ENCODE data around the gene LPO.
A peak's percentile ranks its signal among the peaks of the same experiment; 100 is the strongest.

LPO gene

GRCh38 chr17:58238147-58238634 is at the start of gene LPO:
Gene LPO (plus strand): TSS chr17:58238584. CDS start chr17:58242980, 4,396 bp downstream.
- DNase-seq: no peak

- no peak for DNase-seq
Observed at GRCh38 chr17:58189436-58190146, 48.8 kb upstream of the LPO start.

- DNase-seq: no peak
Observed at GRCh38 chr17:58191241-58191896, 47.0 kb upstream of the LPO start.

- no peak for DNase-seq
Observed at GRCh38 chr17:58192612-58193011, 45.8 kb upstream of the LPO start, which contains the start of gene EPX. Gene EPX (plus strand): TSS chr17:58192726. CDS start chr17:58192847, 121 bp downstream.

- DNase-seq: no peak
Observed at GRCh38 chr17:58193641-58194255, 44.6 kb upstream of the LPO start.

GRCh38 chr17:58195518-58196123 is 42.8 kb upstream of the LPO start:
- no peak for DNase-seq

- no peak for DNase-seq
Observed at GRCh38 chr17:58196610-58197009, 41.8 kb upstream of the LPO start.

GRCh38 chr17:58200024-58200633 is 38.3 kb upstream of the LPO start:
- peak; percentile 63 for DNase-seq

- no peak for DNase-seq
Observed at GRCh38 chr17:58202859-58203258, 35.5 kb upstream of the LPO start.

GRCh38 chr17:58204796-58205195 is 33.6 kb upstream of the LPO start:
- no peak for DNase-seq

GRCh38 chr17:58205936-58206335 is 32.4 kb upstream of the LPO start:
- no peak for DNase-seq

GRCh38 chr17:58207451-58207850 is 30.9 kb upstream of the LPO start:
- no peak for DNase-seq

- no peak for DNase-seq
Observed at GRCh38 chr17:58208344-58208743, 30.0 kb upstream of the LPO start.

GRCh38 chr17:58210922-58211321 is 27.5 kb upstream of the LPO start:
- DNase-seq: no peak

- DNase-seq: no peak
Observed at GRCh38 chr17:58215685-58216084, 22.7 kb upstream of the LPO start.

GRCh38 chr17:58217766-58218165 is 20.6 kb upstream of the LPO start:
- no peak for DNase-seq

- peak; percentile 93 for DNase-seq
Observed at GRCh38 chr17:58219007-58219788, 19.2 kb upstream of the LPO start, which contains the start of gene MKS1. Gene MKS1 (minus strand): TSS chr17:58219255. CDS start chr17:58219230, 25 bp downstream.

- no peak for DNase-seq
Observed at GRCh38 chr17:58219789-58220183, 18.6 kb upstream of the LPO start.

GRCh38 chr17:58224315-58224714 is 14.1 kb upstream of the LPO start:
- no peak for DNase-seq

- no peak for DNase-seq
Observed at GRCh38 chr17:58227733-58228132, 10.7 kb upstream of the LPO start.

- DNase-seq: no peak
Observed at GRCh38 chr17:58228679-58229078, 9.7 kb upstream of the LPO start.

GRCh38 chr17:58229384-58229783 is 9.0 kb upstream of the LPO start:
- DNase-seq: no peak

All from NCI-H1694 treated with DMSO at 0.1 percent for 48 hours (cell line).